ENCODE results near the gene SPRY2.

Gene SPRY2

DNA sequence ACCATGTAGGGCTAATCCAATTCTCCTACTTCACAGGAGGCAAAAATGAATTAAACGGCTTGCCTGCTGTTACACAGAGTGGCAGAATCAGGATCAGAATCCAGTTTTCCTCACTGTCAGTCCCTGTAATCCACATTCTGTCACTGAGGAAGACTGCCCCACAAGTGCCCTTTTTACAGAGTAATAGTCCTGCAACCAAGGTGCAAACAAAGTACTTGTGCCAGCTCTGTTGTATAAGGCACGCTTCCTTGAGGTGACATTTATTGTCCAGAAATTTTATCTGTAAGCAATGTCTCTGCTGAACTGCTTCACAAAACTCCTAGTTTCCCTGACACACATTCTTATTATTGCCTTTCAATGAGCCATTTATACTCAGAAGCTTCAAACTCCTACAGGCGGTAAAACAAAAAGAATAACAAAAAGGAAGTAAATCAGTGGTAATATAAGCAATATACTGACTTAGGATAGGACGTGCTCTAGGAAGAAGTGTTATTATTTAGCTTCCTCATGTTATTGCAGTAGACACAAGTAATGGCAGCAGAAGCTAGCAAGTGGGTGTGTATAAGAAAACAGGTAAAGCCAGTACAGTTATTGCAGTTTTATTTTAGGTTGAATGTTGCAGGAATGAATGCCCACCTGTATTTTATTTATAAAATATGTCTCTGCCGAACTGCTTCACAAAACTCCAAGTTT, 28.8 kb downstream of the SPRY2 start:
- DNase-seq: no peak

DNA sequence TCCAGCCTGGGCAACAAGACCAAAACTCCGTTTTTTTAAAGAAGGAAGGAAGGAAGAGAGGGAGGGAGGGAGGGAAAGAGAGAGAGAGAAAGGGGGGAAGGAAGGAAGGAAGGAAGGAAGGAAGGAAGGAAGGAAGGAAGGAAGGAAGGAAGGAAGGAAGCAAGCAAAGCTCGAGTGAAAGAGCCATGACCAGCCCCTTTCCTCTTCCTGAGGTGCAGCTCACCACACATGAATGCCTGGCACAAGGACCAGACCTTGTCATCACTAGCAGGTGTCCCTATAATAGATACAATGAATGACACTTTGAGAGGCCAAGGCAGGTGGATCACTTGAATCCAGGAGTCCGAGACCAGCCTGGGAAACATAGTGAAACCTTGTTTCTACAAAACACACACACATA, 31.0 kb downstream of the SPRY2 start:
- no peak for DNase-seq

DNA sequence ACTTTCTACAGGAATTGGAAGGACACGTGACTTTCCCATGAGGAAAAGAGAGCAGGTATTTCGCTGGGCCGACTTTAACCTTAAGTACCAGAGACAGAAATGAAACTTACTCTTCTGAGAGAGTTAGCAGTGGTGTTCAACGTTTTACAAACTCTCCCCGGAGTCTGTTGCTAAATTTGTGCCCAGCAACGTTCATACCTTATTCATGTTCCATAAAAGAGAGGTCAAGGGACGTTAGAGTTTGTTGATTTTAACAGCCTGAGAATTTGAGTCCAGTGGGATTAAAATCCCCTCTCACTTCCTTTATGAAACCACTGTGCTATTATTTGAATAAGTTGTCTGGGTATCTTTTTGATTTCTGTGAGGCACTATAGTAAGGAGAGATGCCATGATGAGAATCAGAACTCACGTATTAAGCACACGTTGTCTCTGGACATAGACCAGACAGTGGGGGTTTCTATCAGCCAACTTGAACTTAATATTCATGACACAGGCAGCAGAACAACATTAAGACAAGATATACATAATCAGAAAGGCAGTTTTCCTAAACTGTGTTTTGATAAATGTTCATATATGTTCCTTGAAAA, 33.4 kb downstream of the SPRY2 start:
- no peak for DNase-seq

DNA sequence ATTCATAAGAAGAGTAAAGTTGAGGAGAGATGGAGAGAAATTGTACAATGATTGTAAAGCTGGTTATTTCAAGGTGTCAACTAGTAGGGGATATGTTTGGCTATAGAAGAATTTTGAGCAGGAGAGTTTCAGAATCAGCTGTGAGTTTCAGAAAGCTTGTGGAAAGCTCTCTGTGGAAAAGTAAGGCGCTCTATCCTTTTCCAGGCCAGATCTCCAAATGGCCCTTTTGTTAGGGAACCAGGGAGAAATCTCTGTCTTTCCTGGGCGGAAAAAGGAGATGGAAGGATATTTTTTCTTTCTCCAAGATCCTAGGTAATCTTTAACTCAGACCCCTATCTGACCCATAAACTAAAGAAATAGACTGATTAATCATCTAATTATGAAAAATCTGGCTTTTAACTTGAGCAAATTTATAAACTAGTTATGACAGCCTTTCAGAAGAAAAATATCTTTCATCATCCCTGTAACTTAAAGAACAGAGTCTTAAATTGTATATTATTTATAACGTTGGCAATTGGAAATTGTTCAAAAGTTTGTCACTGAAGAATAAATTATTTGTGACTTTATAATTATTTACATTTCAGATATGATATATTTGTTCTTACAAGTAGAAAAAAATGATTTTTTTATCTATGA, 34.5 kb downstream of the SPRY2 start:
- no peak for DNase-seq

- no peak for DNase-seq
Measured at GRCh38 chr13:80305737-80306136, 35.2 kb downstream of the SPRY2 start.

GRCh38 chr13:80303225-80303811, 37.6 kb downstream of the SPRY2 start:
- DNase-seq: no peak

- DNase-seq: no peak
Measured at GRCh38 chr13:80299046-80299445, 41.9 kb downstream of the SPRY2 start.

DNA sequence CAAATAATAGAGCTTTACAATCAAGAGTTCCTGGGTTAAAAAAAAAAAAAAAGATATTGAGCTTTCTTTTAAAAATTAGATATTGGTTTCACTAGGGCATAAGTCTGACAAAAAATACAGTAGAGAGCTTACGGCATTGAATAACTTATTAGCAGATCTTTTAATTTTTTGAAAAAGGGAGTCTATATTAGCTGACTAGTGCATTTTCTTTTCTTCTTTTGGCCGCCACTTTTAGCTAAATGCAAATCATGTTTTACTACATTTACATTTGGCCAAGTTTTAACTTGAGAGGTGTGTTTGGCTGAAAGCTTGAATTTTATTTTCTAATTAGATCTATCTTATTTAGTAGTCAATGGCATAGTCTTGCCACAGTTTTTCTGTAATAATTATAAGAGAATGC, 43.4 kb downstream of the SPRY2 start:
- DNase-seq: no peak

- no peak for DNase-seq
Measured at GRCh38 chr13:80297094-80297493, 43.8 kb downstream of the SPRY2 start.

- DNase-seq: no peak
Measured at GRCh38 chr13:80296638-80297037, 44.3 kb downstream of the SPRY2 start.

- no peak for DNase-seq
Measured at GRCh38 chr13:80290591-80290990, 50.3 kb downstream of the SPRY2 start.
